Measurements from ENCODE around the gene HPS3. TPM values are rescaled to one million over a fixed set of nuclear protein-coding genes. Genes with fewer than 3 reads are reported as not detected.

HPS3 gene
- total RNA-seq, 1 donor from 2014 or later = 5.2 TPM

GRCh38 chr3:149115114-149115513 lies 14.3 kb upstream of the HPS3 start:
- ATAC-seq (ENCODE audit: poor library complexity) (no peak), DNase-seq (no peak)
- intact Hi-C loops (cut with DNase I) = loop anchor here (10.0 kb wide), 1 partner anchor 160 kb away; no protein-coding TSS in a partner anchor

- no peak for ATAC-seq (ENCODE audit: poor library complexity)
- intact Hi-C loops (cut with DNase I) = loop anchor here (10.0 kb wide), 1 partner anchor 164 kb away; no protein-coding TSS in a partner anchor
- DNase-seq = no peak
Measured at GRCh38 chr3:149118724-149119123, 10.7 kb upstream of the HPS3 start.

- DNase-seq (no peak), ATAC-seq (ENCODE audit: poor library complexity) (no peak)
- intact Hi-C loops (cut with DNase I) = loop anchor here (10.0 kb wide), 1 partner anchor 165 kb away; no protein-coding TSS in a partner anchor
Measured at GRCh38 chr3:149119466-149119865, 10.0 kb upstream of the HPS3 start.

- intact Hi-C loops (cut with DNase I) = loop anchor here (2.0 kb wide), 1 partner anchor 152 kb away; no protein-coding TSS in a partner anchor
- DNase-seq = no peak
- peak; percentile 82 for ATAC-seq (ENCODE audit: poor library complexity)
Measured at GRCh38 chr3:149120051-149120972, 9.1 kb upstream of the HPS3 start.

- no peak for ATAC-seq (ENCODE audit: poor library complexity)
- no peak for DNase-seq
- intact Hi-C loops (cut with DNase I) = no loop called here
Measured at GRCh38 chr3:149122721-149123578, 6.5 kb upstream of the HPS3 start.

- intact Hi-C loops (cut with DNase I) = no loop called here
- DNase-seq = no peak
- no peak for ATAC-seq (ENCODE audit: poor library complexity)
Measured at GRCh38 chr3:149128821-149129220, 617 bp upstream of the HPS3 start.

- intact Hi-C loops (cut with DNase I) = no loop called here
- ATAC-seq (ENCODE audit: poor library complexity) (no peak), DNase-seq (no peak)
Measured at GRCh38 chr3:149131589-149131988, 2.2 kb downstream of the HPS3 start.

GRCh38 chr3:149134575-149134974 lies 5.1 kb downstream of the HPS3 start:
- intact Hi-C loops (cut with DNase I) = no loop called here
- ATAC-seq (ENCODE audit: poor library complexity) = peak; percentile 12

GRCh38 chr3:149142682-149143081 lies 13.2 kb downstream of the HPS3 start:
- DNase-seq (no peak), ATAC-seq (ENCODE audit: poor library complexity) (no peak)
- intact Hi-C loops (cut with DNase I) = no loop called here

More at GRCh38 chr3:149134575-149134974, 5.1 kb downstream of the HPS3 start:
- no peak for DNase-seq

GRCh38 chr3:149145356-149145755 lies 15.9 kb downstream of the HPS3 start:
- ATAC-seq (ENCODE audit: poor library complexity) = no peak
- no peak for DNase-seq
- intact Hi-C loops (cut with DNase I) = no loop called here

GRCh38 chr3:149145974-149146373 lies 16.5 kb downstream of the HPS3 start:
- intact Hi-C loops (cut with DNase I) = no loop called here
- DNase-seq (no peak), ATAC-seq (ENCODE audit: poor library complexity) (peak; percentile 82)

- intact Hi-C loops (cut with DNase I) = no loop called here
- ATAC-seq (ENCODE audit: poor library complexity) (no peak), DNase-seq (no peak)
Measured at GRCh38 chr3:149150436-149150835, 21.0 kb downstream of the HPS3 start.

- ATAC-seq (ENCODE audit: poor library complexity) = no peak
- no peak for DNase-seq
- intact Hi-C loops (cut with DNase I) = no loop called here
Measured at GRCh38 chr3:149151843-149152242, 22.4 kb downstream of the HPS3 start.

GRCh38 chr3:149152420-149152819 lies 23.0 kb downstream of the HPS3 start:
- DNase-seq (no peak), ATAC-seq (ENCODE audit: poor library complexity) (no peak)
- intact Hi-C loops (cut with DNase I) = no loop called here

- intact Hi-C loops (cut with DNase I) = no loop called here
- DNase-seq (no peak), ATAC-seq (ENCODE audit: poor library complexity) (no peak)
Measured at GRCh38 chr3:149153402-149153801, 24.0 kb downstream of the HPS3 start.

- intact Hi-C loops (cut with DNase I) = no loop called here
- no peak for DNase-seq
- no peak for ATAC-seq (ENCODE audit: poor library complexity)
Measured at GRCh38 chr3:149160754-149161300, 31.4 kb downstream of the HPS3 start.

- no peak for DNase-seq
- intact Hi-C loops (cut with DNase I) = no loop called here
- no peak for ATAC-seq (ENCODE audit: poor library complexity)
Measured at GRCh38 chr3:149162007-149162406, 32.6 kb downstream of the HPS3 start.

GRCh38 chr3:149163066-149163465 lies 33.6 kb downstream of the HPS3 start:
- ATAC-seq (ENCODE audit: poor library complexity) (no peak), DNase-seq (no peak)
- intact Hi-C loops (cut with DNase I) = no loop called here

- no peak for ATAC-seq (ENCODE audit: poor library complexity)
- DNase-seq = no peak
- intact Hi-C loops (cut with DNase I) = no loop called here
Measured at GRCh38 chr3:149167898-149168297, 38.5 kb downstream of the HPS3 start.

All from Right ventricle myocardium superior (tissue), 1 donor.